ENCODE measurements around the gene STK17A. TPM values are rescaled to one million over a fixed set of nuclear protein-coding genes. Genes with fewer than 3 reads are reported as not detected.
A peak's percentile ranks its signal among the peaks of the same experiment; 100 is the strongest.
"Not testable (repeated sequence)": the region's sequence is repeated elsewhere in the genome, so short reads cannot be mapped to it uniquely, and the experiment has no call there.

STK17A gene
- total RNA-seq, 2 experiments from 2014 or later, result 53.2 to 53.8 TPM

GRCh38 chr7:43660141-43660540 is 77.2 kb downstream of the STK17A start:
- Mint-ChIP-seq H3K4me1 (peaks cover 59% of the 10 kb centered on the region), H3K9me3 (peaks cover 3% of the 10 kb centered on the region), H3K27me3 (no peaks in the 10 kb centered on the region), H3K36me3 (peaks cover 63% of the 10 kb centered on the region), H3K27ac (peak overlapping the region; percentile 50), H3K4me3 (no peak overlapping the region)
- DNase-seq, result no peak

DNA sequence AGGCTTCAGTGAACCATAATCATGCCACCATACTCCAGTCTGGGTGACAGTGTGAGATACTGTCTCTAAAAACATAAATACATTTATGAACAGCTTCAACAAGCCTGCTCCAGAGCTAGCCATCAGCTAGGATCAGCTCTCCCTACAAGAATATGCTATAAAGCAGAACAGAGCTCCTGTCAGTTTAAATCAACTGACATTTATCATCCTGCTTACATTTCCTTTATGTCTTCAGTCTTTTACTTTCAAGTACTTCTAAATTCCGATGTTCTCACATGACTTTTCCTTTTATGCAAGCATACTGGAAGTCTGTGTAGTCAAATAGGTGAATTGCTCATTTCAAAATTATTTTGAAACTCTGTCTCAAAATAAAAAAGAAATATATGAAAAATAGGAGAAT is 81.8 kb downstream of the STK17A start:
- no peak for DNase-seq
- Mint-ChIP-seq H3K4me3 (no peak overlapping the region), H3K27me3 (no peaks in the 10 kb centered on the region), H3K9me3 (peaks cover 20% of the 10 kb centered on the region), H3K27ac (peak overlapping the region; percentile 68), H3K36me3 (peaks cover 72% of the 10 kb centered on the region), H3K4me1 (peaks cover 62% of the 10 kb centered on the region)

GRCh38 chr7:43666938-43667337 is 84.0 kb downstream of the STK17A start:
- no peak overlapping the region for H3K4me3 Mint-ChIP-seq
- no peak overlapping the region for H3K27ac Mint-ChIP-seq
- no peak for DNase-seq
- peaks cover 67% of the 10 kb centered on the region for H3K4me1 Mint-ChIP-seq
- no peaks in the 10 kb centered on the region for H3K27me3 Mint-ChIP-seq
- peaks cover 25% of the 10 kb centered on the region for H3K9me3 Mint-ChIP-seq
- H3K36me3 Mint-ChIP-seq, result peaks cover 69% of the 10 kb centered on the region

DNA sequence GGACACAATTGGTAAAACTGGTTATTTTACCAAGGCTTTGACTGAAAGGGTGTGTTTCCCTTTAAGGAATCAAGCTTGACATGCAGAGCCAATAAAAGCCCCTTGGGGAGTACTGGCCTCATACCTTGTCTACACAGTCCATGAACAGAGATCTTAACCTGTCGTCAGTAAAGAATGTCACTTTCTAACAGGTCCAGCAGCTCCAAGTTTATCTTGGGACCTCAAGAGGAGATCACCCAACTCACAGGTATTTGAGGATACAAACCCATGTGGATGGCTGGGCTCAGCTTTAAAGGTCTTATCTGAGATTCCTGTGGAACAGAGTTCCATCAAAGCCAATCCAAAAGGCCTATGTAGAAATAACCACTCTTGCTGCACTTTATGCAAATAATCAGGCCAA is 85.1 kb downstream of the STK17A start:
- H3K4me1 Mint-ChIP-seq, result peaks cover 68% of the 10 kb centered on the region
- DNase-seq, result no peak
- peaks cover 74% of the 10 kb centered on the region for H3K36me3 Mint-ChIP-seq
- H3K4me3 Mint-ChIP-seq, result no peak overlapping the region
- peak overlapping the region; percentile 56 for H3K27ac Mint-ChIP-seq
- H3K27me3 Mint-ChIP-seq, result no peaks in the 10 kb centered on the region
- peaks cover 36% of the 10 kb centered on the region for H3K9me3 Mint-ChIP-seq

GRCh38 chr7:43669286-43670081 is 86.6 kb downstream of the STK17A start:
- peak; percentile 85 for DNase-seq
- H3K27ac Mint-ChIP-seq, result peak overlapping the region; percentile 98
- no peaks in the 10 kb centered on the region for H3K27me3 Mint-ChIP-seq
- peaks cover 73% of the 10 kb centered on the region for H3K4me1 Mint-ChIP-seq
- peak overlapping the region; percentile 79 for H3K4me3 Mint-ChIP-seq
- peaks cover 42% of the 10 kb centered on the region for H3K9me3 Mint-ChIP-seq
- H3K36me3 Mint-ChIP-seq, result peaks cover 79% of the 10 kb centered on the region

DNA sequence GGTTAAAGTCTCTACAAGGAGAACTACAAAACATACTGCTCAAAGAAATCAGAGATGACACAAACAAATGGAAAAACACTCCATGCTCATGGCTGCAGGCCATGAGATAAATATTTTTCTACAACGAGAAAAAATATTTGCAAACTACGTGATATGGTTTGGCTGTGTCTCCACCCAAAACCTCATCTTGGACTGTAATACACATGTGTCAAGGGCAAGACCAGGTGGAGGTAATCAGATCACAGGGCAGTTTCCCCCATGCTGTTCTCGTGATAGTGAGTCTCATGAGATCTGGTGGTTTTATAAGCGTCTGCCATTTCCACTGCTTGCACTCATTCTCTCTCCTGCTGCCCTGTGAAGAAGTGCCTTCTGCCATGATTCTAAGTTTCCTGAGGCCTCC is 88.6 kb downstream of the STK17A start:
- H3K4me1 Mint-ChIP-seq, result peaks cover 72% of the 10 kb centered on the region

DNA sequence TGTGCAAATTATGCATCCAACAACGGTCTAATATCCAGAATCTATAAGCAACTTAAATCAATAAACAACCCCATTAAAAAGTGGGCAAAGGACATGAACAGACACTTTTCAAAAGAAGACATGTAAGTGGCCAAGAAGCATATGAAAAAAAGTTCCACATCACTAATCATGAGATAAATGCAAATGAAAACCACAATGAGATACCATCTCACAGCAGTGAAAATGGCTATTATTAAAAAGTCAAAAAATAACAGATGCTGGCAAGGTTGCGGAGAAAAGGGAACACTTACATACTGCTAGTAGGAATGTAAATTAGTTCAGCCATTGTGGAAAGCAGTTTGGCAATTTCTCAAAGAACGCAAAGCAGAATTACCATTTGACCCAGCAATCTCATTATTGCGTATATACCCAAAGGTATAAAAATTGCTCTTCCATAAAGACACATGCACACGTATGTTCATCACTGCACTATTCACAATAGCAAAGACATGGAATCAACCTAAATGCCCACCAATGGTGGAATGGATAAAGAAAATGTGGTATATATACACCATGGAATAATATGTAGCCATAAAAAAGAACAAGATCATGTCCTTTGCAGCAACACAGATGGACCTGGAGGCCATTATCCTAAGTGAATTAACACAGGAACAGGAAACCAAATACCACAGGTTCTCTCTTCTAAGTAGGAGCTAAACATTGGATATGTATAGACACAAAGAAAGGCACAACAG is 90.5 kb downstream of the STK17A start:
- not testable (repeated sequence) for H3K4me3 Mint-ChIP-seq, H3K27me3 Mint-ChIP-seq, H3K27ac Mint-ChIP-seq, DNase-seq
- peaks cover 73% of the 10 kb centered on the region for H3K4me1 Mint-ChIP-seq
- peaks cover 61% of the 10 kb centered on the region for H3K36me3 Mint-ChIP-seq
- peaks cover 38% of the 10 kb centered on the region for H3K9me3 Mint-ChIP-seq

More for the DNA sequence above, 88.6 kb downstream of the STK17A start:
- H3K27me3 Mint-ChIP-seq, result no peaks in the 10 kb centered on the region
- H3K4me3 Mint-ChIP-seq, result no peak overlapping the region
- H3K36me3 Mint-ChIP-seq, result peaks cover 75% of the 10 kb centered on the region
- no peak for DNase-seq
- H3K27ac Mint-ChIP-seq, result no peak overlapping the region
- peaks cover 38% of the 10 kb centered on the region for H3K9me3 Mint-ChIP-seq

GRCh38 chr7:43674559-43675436 is 91.9 kb downstream of the STK17A start:
- peaks cover 60% of the 10 kb centered on the region for H3K36me3 Mint-ChIP-seq

More at GRCh38 chr7:43674559-43675436, 91.9 kb downstream of the STK17A start:
- Mint-ChIP-seq H3K4me3 (no peak overlapping the region), H3K4me1 (peaks cover 71% of the 10 kb centered on the region), H3K27me3 (no peaks in the 10 kb centered on the region), H3K27ac (peak overlapping the region; percentile 29), H3K9me3 (peaks cover 36% of the 10 kb centered on the region)
- no peak for DNase-seq

Other genes starting within 250 kb of the STK17A start
- gene COA1, start 146.4 kb downstream of the STK17A start, total RNA-seq, result 10 to 100 TPM; 82.1 to 84.1 TPM
- 10 to 100 TPM; 36.1 to 36.3 TPM for gene BLVRA, start 175.6 kb downstream of the STK17A start, total RNA-seq